ENCODE measurements around the gene JADE1.

The JADE1 gene

DNA sequence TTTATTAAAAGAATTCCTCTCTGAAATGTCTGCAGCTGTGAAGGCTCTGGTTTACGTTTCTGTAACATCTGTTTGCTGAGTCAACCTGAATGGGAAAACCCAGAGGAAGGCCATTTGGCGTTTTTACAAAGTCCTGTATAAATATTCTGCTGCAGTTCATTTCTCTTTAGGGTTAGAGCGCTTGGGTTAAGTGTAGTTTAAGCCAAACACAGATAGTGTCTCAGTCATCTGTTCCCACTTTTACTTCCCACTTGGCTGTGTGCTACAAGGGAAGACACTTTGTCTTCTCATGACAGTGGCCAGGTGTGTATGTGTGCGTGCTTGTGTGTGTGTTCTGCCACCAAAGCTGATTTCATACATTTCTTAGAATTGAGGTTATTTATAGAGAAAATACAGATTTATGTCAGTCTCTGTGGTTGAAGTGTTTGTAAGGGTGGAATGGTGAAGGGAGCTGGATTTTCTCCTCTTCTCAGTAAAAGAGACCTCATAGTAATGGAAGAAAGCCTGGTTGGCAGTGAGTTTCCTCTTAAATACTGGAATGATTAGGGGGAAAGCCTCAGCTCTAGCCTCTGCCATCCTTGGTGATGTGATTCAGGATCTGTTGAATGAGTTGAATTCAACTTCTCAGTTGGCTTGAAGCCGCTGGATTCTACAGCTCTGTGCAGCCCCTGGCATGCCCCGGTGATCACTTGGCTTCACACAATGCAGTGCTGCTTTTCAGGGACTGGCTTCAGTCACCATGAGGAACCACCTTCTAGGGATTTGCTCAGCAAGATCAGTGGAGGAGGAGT lies 50.6 kb downstream of the JADE1 start:
- Histone ChIP-seq H3K4me3 (ENCODE audit: low read length) (no peak overlapping the region), H3K27me3 (ENCODE audit: control insufficient read depth, insufficient read depth, low read length) (no peaks in the 10 kb centered on the region), H3K4me1 (ENCODE audit: control insufficient read depth, insufficient read depth, low read length) (peaks cover 9% of the 10 kb centered on the region), H3K36me3 (ENCODE audit: control insufficient read depth, insufficient read depth, low read length) (peaks cover 68% of the 10 kb centered on the region), H3K27ac (ENCODE audit: low read length) (no peak overlapping the region), H3K9me3 (ENCODE audit: control insufficient read depth, insufficient read depth, low read length) (no peaks in the 10 kb centered on the region)
- no peak for DNase-seq (ENCODE audit: low read depth, low spot score)
- no CpG with 5 or more reads among the region's 6 CpGs for WGBS (ENCODE audit: insufficient coverage, insufficient read length)

DNA sequence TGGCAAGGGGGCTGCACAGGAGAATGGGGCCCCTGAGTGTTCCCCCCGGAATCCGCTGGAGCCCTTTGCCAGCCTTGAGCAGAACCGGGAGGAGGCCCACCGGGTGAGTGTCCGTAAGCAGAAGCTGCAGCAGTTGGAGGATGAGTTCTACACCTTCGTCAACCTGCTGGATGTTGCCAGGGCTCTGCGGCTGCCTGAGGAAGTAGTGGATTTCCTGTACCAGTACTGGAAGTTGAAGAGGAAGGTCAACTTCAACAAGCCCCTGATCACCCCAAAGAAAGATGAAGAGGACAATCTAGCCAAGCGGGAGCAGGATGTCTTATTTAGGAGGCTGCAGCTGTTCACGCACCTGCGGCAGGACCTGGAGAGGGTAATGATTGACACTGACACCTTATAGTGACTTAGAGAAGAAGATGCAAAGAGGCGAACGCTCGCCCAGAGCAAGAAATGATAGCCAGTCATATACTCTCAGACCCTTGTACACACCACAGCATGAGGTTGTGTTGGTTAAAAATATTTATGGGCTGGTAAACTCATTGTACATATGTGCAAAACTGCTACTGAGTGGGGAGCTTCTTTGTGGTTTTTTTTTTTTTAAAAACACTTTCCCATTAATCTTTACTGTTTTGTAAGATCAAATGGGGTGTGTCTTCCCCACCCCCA lies 52.5 kb downstream of the JADE1 start:
- DNase-seq (ENCODE audit: low read depth, low spot score), result no peak
- Histone ChIP-seq H3K4me3 (ENCODE audit: low read length) (no peak overlapping the region), H3K4me1 (ENCODE audit: control insufficient read depth, insufficient read depth, low read length) (peaks cover 9% of the 10 kb centered on the region), H3K36me3 (ENCODE audit: control insufficient read depth, insufficient read depth, low read length) (peaks cover 62% of the 10 kb centered on the region), H3K27ac (ENCODE audit: low read length) (no peak overlapping the region), H3K9me3 (ENCODE audit: control insufficient read depth, insufficient read depth, low read length) (no peaks in the 10 kb centered on the region), H3K27me3 (ENCODE audit: control insufficient read depth, insufficient read depth, low read length) (no peaks in the 10 kb centered on the region)
- no CpG with 5 or more reads among the region's 13 CpGs for WGBS (ENCODE audit: insufficient coverage, insufficient read length)

DNA sequence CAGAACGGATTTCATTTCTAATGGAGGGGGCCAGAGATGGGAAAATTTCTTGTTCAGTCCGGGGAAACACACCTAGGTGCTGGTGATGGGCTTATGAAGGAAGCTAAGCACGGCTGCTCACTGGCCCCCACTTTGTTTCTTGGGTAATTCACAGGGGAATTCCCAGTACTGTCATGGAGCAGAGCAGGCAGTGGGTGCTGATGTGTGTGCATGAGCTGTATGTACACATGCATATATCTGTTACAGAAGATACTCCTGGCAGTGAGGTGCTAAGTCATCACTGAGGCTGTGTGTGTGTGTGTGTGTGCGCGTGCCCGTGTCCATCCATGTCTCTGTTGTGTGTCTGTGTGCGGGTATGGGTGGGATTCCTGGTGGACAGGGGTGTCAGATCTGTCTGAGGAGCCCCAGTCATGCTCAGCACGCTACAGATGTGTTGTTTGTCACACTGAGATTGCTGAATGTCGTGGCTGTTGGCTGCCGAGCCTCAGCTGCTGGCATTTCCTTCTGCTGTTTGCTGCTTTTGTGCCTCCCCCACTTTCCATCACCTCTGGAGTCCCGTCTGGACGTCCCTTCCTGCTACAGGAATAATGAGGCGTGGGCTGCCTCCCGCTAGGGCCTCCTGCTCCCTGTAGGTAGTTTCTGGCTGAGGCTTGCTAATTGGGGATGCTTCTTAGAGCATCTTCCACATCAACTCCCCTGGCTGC lies 53.3 kb downstream of the JADE1 start:
- no CpG with 5 or more reads among the region's 14 CpGs for WGBS (ENCODE audit: insufficient coverage, insufficient read length)
- H3K4me3 ChIP-seq (ENCODE audit: low read length), result no peak overlapping the region
- H3K36me3 ChIP-seq (ENCODE audit: control insufficient read depth, insufficient read depth, low read length), result peaks cover 59% of the 10 kb centered on the region
- H3K27ac ChIP-seq (ENCODE audit: low read length), result no peak overlapping the region
- no peak for DNase-seq (ENCODE audit: low read depth, low spot score)
- peaks cover 9% of the 10 kb centered on the region for H3K4me1 ChIP-seq (ENCODE audit: control insufficient read depth, insufficient read depth, low read length)
- H3K27me3 ChIP-seq (ENCODE audit: control insufficient read depth, insufficient read depth, low read length), result no peaks in the 10 kb centered on the region
- H3K9me3 ChIP-seq (ENCODE audit: control insufficient read depth, insufficient read depth, low read length), result no peaks in the 10 kb centered on the region

DNA sequence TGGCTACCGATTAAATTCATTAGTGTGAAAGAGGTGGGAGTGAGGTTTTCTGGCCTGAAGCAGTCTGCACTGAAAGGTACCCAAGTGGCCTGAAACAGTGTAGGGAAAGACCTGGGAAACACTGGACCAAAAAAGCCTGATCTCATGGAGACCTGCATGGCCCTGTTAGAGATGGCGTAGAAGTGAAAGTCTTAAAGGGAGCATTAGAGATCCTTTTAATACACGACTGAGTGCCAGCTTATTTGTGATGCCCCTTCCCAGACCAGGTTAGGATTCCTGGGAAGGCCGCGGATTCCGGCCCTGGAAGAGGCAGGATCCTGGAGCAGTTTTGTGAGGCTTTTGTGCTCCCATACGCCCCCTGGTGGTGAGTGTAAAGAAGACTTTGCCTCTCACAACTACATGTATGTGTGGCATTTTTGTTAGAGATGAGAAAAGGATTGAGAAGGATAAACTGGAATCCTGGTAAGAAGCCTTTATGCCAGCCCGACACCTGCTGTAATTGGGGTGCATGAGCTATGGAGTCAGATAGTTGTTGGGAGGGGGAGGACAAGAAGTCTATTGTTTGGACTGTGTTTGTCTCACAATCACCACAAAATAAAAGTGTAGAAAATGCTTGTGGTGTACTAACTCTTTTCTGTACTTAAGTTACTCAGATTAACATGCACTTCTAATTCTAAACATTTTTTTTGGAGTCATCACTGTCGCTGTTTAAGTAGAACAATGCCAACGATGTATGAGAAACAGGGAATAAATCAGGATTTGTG lies 54.0 kb downstream of the JADE1 start:
- Histone ChIP-seq H3K36me3 (ENCODE audit: control insufficient read depth, insufficient read depth, low read length) (peaks cover 56% of the 10 kb centered on the region), H3K27me3 (ENCODE audit: control insufficient read depth, insufficient read depth, low read length) (no peaks in the 10 kb centered on the region), H3K9me3 (ENCODE audit: control insufficient read depth, insufficient read depth, low read length) (no peaks in the 10 kb centered on the region), H3K27ac (ENCODE audit: low read length) (no peak overlapping the region), H3K4me3 (ENCODE audit: low read length) (no peak overlapping the region), H3K4me1 (ENCODE audit: control insufficient read depth, insufficient read depth, low read length) (peaks cover 9% of the 10 kb centered on the region)
- WGBS (ENCODE audit: insufficient coverage, insufficient read length), result no CpG with 5 or more reads among the region's 10 CpGs
- DNase-seq (ENCODE audit: low read depth, low spot score), result peak; percentile 52

DNA sequence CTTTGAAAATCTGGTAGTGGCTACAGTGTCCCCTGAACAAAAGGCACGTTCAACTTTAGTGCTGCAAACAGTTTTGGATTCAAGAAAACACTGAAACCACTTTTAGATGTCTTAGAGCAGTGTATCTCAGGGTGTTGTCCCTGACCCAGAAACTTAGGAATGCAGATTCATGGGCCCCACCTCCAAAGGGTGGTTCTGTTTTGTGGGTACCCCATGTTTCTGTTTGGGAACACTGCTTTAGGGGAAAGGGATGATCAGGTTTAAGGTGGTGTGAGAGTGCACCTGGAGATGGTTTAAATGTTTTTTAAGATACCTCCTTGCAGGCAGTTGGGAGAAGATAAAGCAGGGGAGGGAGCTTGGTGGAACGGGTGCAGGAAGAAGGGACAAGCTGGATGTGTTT lies 55.6 kb downstream of the JADE1 start:
- Histone ChIP-seq H3K36me3 (ENCODE audit: control insufficient read depth, insufficient read depth, low read length) (peaks cover 54% of the 10 kb centered on the region), H3K27me3 (ENCODE audit: control insufficient read depth, insufficient read depth, low read length) (no peaks in the 10 kb centered on the region), H3K4me1 (ENCODE audit: control insufficient read depth, insufficient read depth, low read length) (peaks cover 9% of the 10 kb centered on the region), H3K27ac (ENCODE audit: low read length) (no peak overlapping the region), H3K9me3 (ENCODE audit: control insufficient read depth, insufficient read depth, low read length) (no peaks in the 10 kb centered on the region), H3K4me3 (ENCODE audit: low read length) (no peak overlapping the region)
- no peak for DNase-seq (ENCODE audit: low read depth, low spot score)
- no CpG with 5 or more reads among the region's 2 CpGs for WGBS (ENCODE audit: insufficient coverage, insufficient read length)

DNA sequence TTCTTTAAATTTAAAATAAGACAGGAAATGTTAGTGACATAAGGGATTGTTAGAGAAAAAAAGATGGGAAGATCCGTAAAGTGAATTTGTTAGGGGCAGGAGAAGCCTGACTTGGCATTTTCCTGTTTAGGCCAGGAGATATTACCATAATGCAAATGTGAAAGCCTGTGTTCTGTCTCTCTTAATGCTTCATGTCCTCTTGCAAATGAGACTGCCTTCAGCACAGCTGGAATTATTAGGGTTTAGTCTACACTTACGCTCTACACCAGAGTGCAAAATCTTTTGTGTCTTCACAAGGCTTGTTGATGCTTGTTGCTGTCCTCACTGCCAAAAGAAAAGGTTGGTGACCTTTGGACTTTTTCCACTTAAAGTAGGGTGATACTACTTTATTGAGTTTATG lies 56.8 kb downstream of the JADE1 start:
- H3K27ac ChIP-seq (ENCODE audit: low read length), result no peak overlapping the region
- peaks cover 57% of the 10 kb centered on the region for H3K36me3 ChIP-seq (ENCODE audit: control insufficient read depth, insufficient read depth, low read length)
- H3K4me3 ChIP-seq (ENCODE audit: low read length), result no peak overlapping the region
- WGBS (ENCODE audit: insufficient coverage, insufficient read length), result no CpG with 5 or more reads among the region's 2 CpGs
- H3K27me3 ChIP-seq (ENCODE audit: control insufficient read depth, insufficient read depth, low read length), result no peaks in the 10 kb centered on the region
- peaks cover 9% of the 10 kb centered on the region for H3K4me1 ChIP-seq (ENCODE audit: control insufficient read depth, insufficient read depth, low read length)
- no peaks in the 10 kb centered on the region for H3K9me3 ChIP-seq (ENCODE audit: control insufficient read depth, insufficient read depth, low read length)
- DNase-seq (ENCODE audit: low read depth, low spot score), result no peak

DNA sequence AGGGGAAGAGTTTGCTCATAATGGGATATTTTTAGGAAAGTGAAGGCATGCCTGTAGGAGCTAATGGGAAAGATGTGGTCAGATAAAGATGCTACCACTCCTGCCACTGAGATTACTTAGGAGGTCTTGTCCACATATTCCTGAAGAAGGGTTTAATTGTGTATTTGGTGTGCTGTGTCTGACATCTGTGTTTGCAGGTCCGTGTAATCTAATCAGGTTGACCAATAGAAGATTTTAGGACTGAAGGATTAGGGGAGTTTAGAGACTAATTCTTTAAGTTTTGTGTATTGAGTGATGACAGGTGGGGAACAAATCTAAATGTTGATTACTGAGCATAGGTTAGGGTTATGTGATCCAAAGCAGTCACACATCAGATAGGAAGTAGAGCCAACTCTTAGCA lies 57.2 kb downstream of the JADE1 start:
- no CpG with 5 or more reads among the region's 1 CpG for WGBS (ENCODE audit: insufficient coverage, insufficient read length)
- H3K36me3 ChIP-seq (ENCODE audit: control insufficient read depth, insufficient read depth, low read length), result peaks cover 57% of the 10 kb centered on the region

DNA sequence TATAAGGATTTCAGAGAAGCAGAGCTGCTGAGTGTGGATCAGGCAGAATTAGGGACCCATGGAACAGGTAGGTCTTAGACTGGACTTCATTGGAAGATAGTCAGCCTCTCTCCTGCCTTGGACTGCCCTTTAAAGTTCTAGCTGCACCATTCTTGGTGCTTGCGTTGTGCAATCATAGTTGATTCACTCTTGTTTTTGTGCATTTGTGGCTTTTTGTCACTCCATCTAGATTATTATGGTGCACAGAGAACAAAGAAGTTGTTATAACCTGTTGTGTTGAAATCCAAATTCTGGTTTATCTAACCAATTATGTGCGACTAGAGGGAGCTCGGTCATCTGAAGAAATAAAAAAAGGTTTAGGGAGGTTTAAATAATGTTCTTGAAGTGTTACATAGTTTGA lies 59.3 kb downstream of the JADE1 start:
- no CpG with 5 or more reads among the region's 3 CpGs for WGBS (ENCODE audit: insufficient coverage, insufficient read length)

More for the DNA sequence above, 57.2 kb downstream of the JADE1 start:
- no peak for DNase-seq (ENCODE audit: low read depth, low spot score)
- H3K4me1 ChIP-seq (ENCODE audit: control insufficient read depth, insufficient read depth, low read length), result peaks cover 9% of the 10 kb centered on the region
- no peak overlapping the region for H3K4me3 ChIP-seq (ENCODE audit: low read length)
- no peak overlapping the region for H3K27ac ChIP-seq (ENCODE audit: low read length)
- no peaks in the 10 kb centered on the region for H3K9me3 ChIP-seq (ENCODE audit: control insufficient read depth, insufficient read depth, low read length)
- H3K27me3 ChIP-seq (ENCODE audit: control insufficient read depth, insufficient read depth, low read length), result no peaks in the 10 kb centered on the region

DNA sequence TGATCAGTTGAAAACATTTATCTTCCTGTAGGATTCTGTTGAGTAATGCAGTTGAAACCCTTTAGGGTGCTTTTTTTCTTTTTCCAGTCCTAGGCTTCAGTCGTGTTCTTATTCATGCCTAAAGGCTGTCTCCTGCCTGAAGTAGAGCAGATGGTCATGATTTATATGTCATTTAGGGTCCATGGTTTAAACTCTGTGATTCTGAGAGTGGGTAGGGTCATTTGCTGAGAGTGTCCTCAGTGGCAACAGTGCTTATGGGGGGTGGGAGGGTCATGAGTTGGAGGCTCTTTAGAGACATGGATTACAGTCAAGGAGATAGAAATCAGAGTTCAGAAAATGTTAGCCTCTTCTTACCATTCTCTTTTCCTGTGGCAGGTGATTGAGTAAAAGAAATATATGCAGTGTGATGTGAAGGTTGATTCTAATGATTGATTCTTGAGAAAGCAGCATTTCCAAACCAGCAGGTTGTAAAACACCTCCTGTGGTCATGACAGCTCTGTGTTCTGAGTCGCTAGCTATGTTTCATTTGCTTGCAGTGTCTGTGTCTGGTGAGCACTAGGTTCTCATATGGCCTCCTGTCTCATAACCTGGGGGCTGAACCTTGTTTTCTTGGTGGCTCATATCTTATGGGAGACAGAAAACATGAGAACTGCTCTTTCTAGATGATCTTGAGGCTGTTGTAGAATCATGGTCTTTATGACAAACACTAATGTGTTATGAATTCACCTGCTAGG lies 60.4 kb downstream of the JADE1 start:
- Histone ChIP-seq H3K4me3 (ENCODE audit: low read length) (no peak overlapping the region), H3K4me1 (ENCODE audit: control insufficient read depth, insufficient read depth, low read length) (0 out of 2 replicates have a peak, but pooled peaks cover 1% of the 10 kb centered on the region), H3K27me3 (ENCODE audit: control insufficient read depth, insufficient read depth, low read length) (no peaks in the 10 kb centered on the region), H3K36me3 (ENCODE audit: control insufficient read depth, insufficient read depth, low read length) (peaks cover 40% of the 10 kb centered on the region; the same call in 1 of the 2 replicates), H3K27ac (ENCODE audit: low read length) (no peak overlapping the region), H3K9me3 (ENCODE audit: control insufficient read depth, insufficient read depth, low read length) (no peaks in the 10 kb centered on the region)
- DNase-seq (ENCODE audit: low read depth, low spot score), result no peak
- WGBS (ENCODE audit: insufficient coverage, insufficient read length), result no CpG with 5 or more reads among the region's 2 CpGs

More for the DNA sequence above, 59.3 kb downstream of the JADE1 start:
- no peaks in the 10 kb centered on the region for H3K27me3 ChIP-seq (ENCODE audit: control insufficient read depth, insufficient read depth, low read length)
- no peak overlapping the region for H3K4me3 ChIP-seq (ENCODE audit: low read length)
- no peak overlapping the region for H3K27ac ChIP-seq (ENCODE audit: low read length)
- no peaks in the 10 kb centered on the region for H3K9me3 ChIP-seq (ENCODE audit: control insufficient read depth, insufficient read depth, low read length)
- H3K4me1 ChIP-seq (ENCODE audit: control insufficient read depth, insufficient read depth, low read length), result peaks cover 3% of the 10 kb centered on the region; the same call in 1 of the 2 replicates
- H3K36me3 ChIP-seq (ENCODE audit: control insufficient read depth, insufficient read depth, low read length), result peaks cover 43% of the 10 kb centered on the region; the same call in 1 of the 2 replicates
- no peak for DNase-seq (ENCODE audit: low read depth, low spot score)
